ENCODE results near the gene SH3PXD2B. TPM values are rescaled to one million over a fixed set of nuclear protein-coding genes. Genes with fewer than 3 reads are reported as not detected.

Gene SH3PXD2B
- total and polyA plus RNA-seq, 2 of the 13 experiments (the other 11 are each of a cell fraction or from before 2014, with no cell fraction given), result 3.4 to 4.6 TPM

- TF ChIP-seq, protein P1, sequence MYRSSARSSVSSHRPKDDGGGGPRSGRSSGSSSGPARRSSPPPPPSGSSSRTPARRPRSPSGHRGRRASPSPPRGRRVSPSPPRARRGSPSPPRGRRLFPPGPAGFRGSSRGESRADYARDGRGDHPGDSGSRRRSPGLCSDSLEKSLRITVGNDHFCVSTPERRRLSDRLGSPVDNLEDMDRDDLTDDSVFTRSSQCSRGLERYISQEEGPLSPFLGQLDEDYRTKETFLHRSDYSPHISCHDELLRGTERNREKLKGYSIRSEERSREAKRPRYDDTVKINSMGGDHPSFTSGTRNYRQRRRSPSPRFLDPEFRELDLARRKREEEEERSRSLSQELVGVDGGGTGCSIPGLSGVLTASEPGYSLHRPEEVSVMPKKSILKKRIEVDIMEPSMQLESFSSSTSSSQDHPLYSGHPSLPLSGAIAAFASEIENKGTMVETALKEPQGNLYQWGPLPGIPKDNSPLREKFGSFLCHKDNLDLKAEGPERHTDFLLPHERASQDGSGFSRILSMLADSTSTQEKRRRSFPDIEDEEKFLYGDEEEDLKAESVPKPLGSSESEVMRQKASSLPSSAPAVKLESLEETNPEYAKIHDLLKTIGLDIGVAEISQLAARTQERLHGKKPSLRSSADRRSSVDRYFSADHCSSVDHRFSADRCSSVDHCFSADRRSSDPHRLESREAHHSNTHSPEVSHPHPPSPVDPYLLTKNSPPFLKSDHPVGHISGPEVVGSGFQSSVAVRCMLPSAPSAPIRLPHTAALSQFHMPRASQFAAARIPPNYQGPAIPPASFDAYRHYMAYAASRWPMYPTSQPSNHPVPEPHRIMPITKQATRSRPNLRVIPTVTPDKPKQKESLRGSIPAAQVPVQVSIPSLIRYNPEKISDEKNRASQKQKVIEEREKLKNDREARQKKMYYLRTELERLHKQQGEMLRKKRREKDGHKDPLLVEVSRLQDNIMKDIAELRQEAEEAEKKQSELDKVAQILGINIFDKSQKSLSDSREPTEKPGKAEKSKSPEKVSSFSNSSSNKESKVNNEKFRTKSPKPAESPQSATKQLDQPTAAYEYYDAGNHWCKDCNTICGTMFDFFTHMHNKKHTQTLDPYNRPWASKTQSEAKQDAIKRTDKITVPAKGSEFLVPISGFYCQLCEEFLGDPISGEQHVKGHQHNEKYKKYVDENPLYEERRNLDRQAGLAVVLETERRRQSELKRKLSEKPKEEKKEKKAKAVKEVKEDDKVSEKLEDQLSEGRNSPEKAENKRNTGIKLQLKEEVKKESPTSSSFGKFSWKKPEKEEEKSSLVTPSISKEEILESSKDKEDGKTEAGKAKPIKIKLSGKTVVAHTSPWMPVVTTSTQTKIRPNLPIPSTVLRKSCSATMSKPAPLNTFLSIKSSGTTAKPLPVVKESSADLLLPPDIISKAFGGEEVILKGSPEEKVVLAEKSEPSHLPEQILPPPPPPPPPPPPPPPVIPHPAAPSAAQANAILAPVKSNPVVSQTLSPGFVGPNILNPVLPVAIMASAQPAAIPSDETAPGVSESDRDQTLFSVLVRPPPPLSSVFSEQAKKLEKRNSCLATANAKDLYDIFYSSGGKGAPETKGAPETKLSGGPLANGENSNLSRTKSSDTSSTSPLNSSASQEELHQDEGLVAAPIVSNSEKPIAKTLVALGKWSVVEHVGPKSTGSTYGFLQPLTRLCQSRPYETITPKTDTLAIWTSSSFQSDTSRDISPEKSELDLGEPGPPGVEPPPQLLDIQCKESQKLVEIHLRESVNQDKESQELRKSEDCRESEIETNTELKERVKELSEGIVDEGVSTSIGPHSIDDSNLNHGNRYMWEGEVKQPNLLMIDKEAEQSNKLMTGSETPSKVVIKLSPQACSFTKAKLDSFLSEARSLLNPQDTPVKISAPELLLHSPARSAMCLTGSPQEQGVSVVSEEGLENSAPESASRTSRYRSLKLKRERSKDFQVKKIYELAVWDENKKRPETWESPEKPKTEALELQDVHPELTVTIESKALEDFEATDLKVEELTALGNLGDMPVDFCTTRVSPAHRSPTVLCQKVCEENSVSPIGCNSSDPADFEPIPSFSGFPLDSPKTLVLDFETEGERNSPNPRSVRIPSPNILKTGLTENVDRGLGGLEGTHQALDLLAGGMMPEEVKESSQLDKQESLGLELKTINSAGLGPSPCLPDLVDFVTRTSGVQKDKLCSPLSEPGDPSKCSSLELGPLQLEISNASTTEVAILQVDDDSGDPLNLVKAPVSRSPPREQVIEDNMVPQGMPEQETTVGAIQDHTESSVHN (CRISPR knock-in tag; IDR thresholded peaks at IDR 0.05), result no peak
- TF ChIP-seq STAG1 (CRISPR knock-in tag; IDR thresholded peaks at IDR 0.05) (no peak), ZNF614 (CRISPR knock-in tag; IDR thresholded peaks at IDR 0.05; ENCODE audit: borderline replicate concordance) (peak; percentile 60; the same call in 1 of the 2 replicates), ZNF883 (CRISPR knock-in tag; IDR thresholded peaks at IDR 0.05; ENCODE audit: not compliant biosample characterization) (no peak), CBFB (CRISPR knock-in tag; IDR thresholded peaks at IDR 0.05) (no peak), KAT2B (IDR thresholded peaks at IDR 0.05; ENCODE audit: borderline replicate concordance, low read depth, low read length) (no peak), BRCA1 (CRISPR knock-in tag; IDR thresholded peaks at IDR 0.05) (no peak), MED1 (CRISPR knock-in tag; IDR thresholded peaks at IDR 0.05) (peak; percentile 59), GTF2F1 (IDR thresholded peaks at IDR 0.05; ENCODE audit: low read length) (no peak), GFI1 (CRISPR knock-in tag; IDR thresholded peaks at IDR 0.05; ENCODE audit: borderline replicate concordance) (no peak), NR2F1 (CRISPR knock-in tag; IDR thresholded peaks at IDR 0.05) (peak in 1 of 2 experiments; percentile 51; a peak in 1 of 4 replicates), TFDP2 (CRISPR knock-in tag; IDR thresholded peaks at IDR 0.05) (no peak), ZNF770 (CRISPR knock-in tag; IDR thresholded peaks at IDR 0.05) (no peak)
- TF ChIP-seq, protein P2, sequence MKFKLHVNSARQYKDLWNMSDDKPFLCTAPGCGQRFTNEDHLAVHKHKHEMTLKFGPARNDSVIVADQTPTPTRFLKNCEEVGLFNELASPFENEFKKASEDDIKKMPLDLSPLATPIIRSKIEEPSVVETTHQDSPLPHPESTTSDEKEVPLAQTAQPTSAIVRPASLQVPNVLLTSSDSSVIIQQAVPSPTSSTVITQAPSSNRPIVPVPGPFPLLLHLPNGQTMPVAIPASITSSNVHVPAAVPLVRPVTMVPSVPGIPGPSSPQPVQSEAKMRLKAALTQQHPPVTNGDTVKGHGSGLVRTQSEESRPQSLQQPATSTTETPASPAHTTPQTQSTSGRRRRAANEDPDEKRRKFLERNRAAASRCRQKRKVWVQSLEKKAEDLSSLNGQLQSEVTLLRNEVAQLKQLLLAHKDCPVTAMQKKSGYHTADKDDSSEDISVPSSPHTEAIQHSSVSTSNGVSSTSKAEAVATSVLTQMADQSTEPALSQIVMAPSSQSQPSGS (CRISPR knock-in tag; IDR thresholded peaks at IDR 0.05), result peak; percentile 87; the same call in 1 of the 2 replicates
Observed at GRCh38 chr5:172428224-172429166, 25.8 kb downstream of the SH3PXD2B start (continued).
